Vagina (tissue), 2 donors: Measurements from ENCODE around the gene SLBP. TPM values are rescaled to one million over a fixed set of nuclear protein-coding genes. Genes with fewer than 3 reads are reported as not detected.

Source experiments
- DNase-seq, 2 donors: peaks; one replicate each; pipeline ENCODE4 v3.0.0-alpha.2; 2017; ENCODE audit errors: extremely low spot score in 2 of 2
- H3K27ac ChIP-seq: fragments of 200-600 bp; sonication (generic); one replicate; pipeline ENCODE4 v1.5.1; 2019
- H3K27me3 ChIP-seq: fragments of 200-600 bp; sonication (generic); one replicate; pipeline ENCODE4 v1.5.1; 2019
- H3K36me3 ChIP-seq, 2 donors: fragments of 200-600 bp; sonication (generic); one replicate each; pipeline ENCODE4 v1.5.1; 2017 to 2019
- H3K4me1 ChIP-seq: fragments of 200-600 bp; sonication (generic); one replicate; pipeline ENCODE4 v1.5.1; 2019
- H3K4me3 ChIP-seq, 2 donors: fragments of 200-600 bp; sonication (generic); 1 replicate in 1 of 2; 2 replicates in 1 of 2; pipeline ENCODE4 v1.5.1; 2016 to 2019
- H3K9me3 ChIP-seq: fragments of 200-600 bp; sonication (generic); one replicate; pipeline ENCODE4 v1.5.1; 2019
- POLR2A ChIP-seq, 2 donors: fragments of 450-650 bp; IDR thresholded peaks; one replicate each; pipeline ENCODE4 v1.6.1; 2017; ENCODE audit warnings: antibody characterized with exemption in 2 of 2, mild to moderate bottlenecking in 2 of 2, moderate library complexity in 2 of 2
- POLR2AphosphoS5 ChIP-seq, 2 donors: sonication (generic); formaldehyde crosslinking; IDR thresholded peaks; one replicate each; pipeline ENCODE4 v1.9.0; 2017; ENCODE audit warnings: antibody characterized with exemption in 2 of 2, mild to moderate bottlenecking in 2 of 2, low read depth in 1 of 2; ENCODE audit not compliant: insufficient read depth in 1 of 2
- intact Hi-C: fragments of 100-400 bp; cut with DNase I; formaldehyde crosslinking; loops from one replicate; pipeline ENCODE4 v1.15.1; 2023
- total RNA-seq: library from RNA; depleted of rRNA; stranded (reverse); fragments of >200 nt; gene quantifications from one replicate; pipeline ENCODE4 v1.2.3, GENCODE V29; 2016
- TF ChIP-seq, protein P1 (sequence below), 3 experiments: fragments of 450-650 bp in 2 of 3; fragments of 200-600 bp in 1 of 3; sonication (generic) in 1 of 3; IDR thresholded peaks; one replicate each; pipeline ENCODE4 v1.5.1; 2017 to 2019; ENCODE audit warnings: antibody characterized with exemption in 3 of 3, mild to moderate bottlenecking in 2 of 3, moderate library complexity in 2 of 3

SLBP gene
- total RNA-seq, 1 donor from 2014 or later = 49.6 TPM

- TF ChIP-seq, protein P1, sequence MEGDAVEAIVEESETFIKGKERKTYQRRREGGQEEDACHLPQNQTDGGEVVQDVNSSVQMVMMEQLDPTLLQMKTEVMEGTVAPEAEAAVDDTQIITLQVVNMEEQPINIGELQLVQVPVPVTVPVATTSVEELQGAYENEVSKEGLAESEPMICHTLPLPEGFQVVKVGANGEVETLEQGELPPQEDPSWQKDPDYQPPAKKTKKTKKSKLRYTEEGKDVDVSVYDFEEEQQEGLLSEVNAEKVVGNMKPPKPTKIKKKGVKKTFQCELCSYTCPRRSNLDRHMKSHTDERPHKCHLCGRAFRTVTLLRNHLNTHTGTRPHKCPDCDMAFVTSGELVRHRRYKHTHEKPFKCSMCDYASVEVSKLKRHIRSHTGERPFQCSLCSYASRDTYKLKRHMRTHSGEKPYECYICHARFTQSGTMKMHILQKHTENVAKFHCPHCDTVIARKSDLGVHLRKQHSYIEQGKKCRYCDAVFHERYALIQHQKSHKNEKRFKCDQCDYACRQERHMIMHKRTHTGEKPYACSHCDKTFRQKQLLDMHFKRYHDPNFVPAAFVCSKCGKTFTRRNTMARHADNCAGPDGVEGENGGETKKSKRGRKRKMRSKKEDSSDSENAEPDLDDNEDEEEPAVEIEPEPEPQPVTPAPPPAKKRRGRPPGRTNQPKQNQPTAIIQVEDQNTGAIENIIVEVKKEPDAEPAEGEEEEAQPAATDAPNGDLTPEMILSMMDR (IDR thresholded peaks at IDR 0.05) = no peak
- TF ChIP-seq POLR2A (IDR thresholded peaks at IDR 0.05) = no peak
- TF ChIP-seq POLR2AphosphoS5 (IDR thresholded peaks at IDR 0.05; ENCODE audit: insufficient read depth in 1 of 2, low read depth in 1 of 2) = no peak
- H3K9me3 ChIP-seq = no peaks in the 10 kb centered on the region
- DNase-seq = no peak
- no peaks in the 10 kb centered on the region for H3K27me3 ChIP-seq
- intact Hi-C loops = no loop called here
- H3K36me3 ChIP-seq = peaks cover 0 to 6% of the 10 kb centered on the region in 2 donors
- H3K4me1 ChIP-seq = peaks cover 4% of the 10 kb centered on the region
- no peak overlapping the region for H3K4me3 ChIP-seq
- no peak overlapping the region for H3K27ac ChIP-seq
These were observed 31.4 kb upstream of the SLBP start for GRCh38 chr4:1743551-1743950.

DNA sequence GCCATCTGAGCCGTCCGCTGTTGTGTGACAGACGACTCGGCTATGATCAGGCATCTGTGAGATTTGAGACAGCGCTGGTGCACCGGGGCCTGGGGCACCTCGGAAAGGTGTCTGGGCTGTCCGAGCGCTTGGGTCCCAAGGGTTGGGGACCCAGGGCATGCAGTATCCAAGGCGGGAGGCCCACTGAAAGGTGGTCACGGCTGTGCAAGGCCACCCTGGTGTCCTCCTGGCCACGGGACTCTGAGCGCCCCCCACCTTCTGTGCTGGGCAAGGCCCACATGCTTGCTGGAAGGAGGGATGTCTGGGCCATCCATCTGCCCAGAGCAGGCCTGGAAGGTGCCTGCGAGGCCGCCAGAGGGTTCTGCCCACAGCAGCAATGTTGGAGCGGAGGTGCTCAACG lies 29.1 kb upstream of the SLBP start:
- Histone ChIP-seq H3K27ac (no peak overlapping the region), H3K36me3 (peaks cover 0 to 21% of the 10 kb centered on the region in 2 donors), H3K4me3 (no peak overlapping the region), H3K27me3 (no peaks in the 10 kb centered on the region), H3K9me3 (peaks cover 7% of the 10 kb centered on the region), H3K4me1 (no peaks in the 10 kb centered on the region)
- no peak for DNase-seq
- no peak for TF ChIP-seq POLR2AphosphoS5 (IDR thresholded peaks at IDR 0.05; ENCODE audit: insufficient read depth in 1 of 2, low read depth in 1 of 2)
- intact Hi-C loops = no loop called here

GRCh38 chr4:1740021-1740545 lies 28.0 kb upstream of the SLBP start:
- Histone ChIP-seq H3K36me3 (peaks cover 0 to 21% of the 10 kb centered on the region in 2 donors), H3K27ac (no peak overlapping the region), H3K4me3 (no peak overlapping the region), H3K4me1 (no peaks in the 10 kb centered on the region), H3K9me3 (peaks cover 7% of the 10 kb centered on the region), H3K27me3 (no peaks in the 10 kb centered on the region)
- no peak for TF ChIP-seq POLR2AphosphoS5 (IDR thresholded peaks at IDR 0.05; ENCODE audit: insufficient read depth in 1 of 2, low read depth in 1 of 2)
- TF ChIP-seq, protein P1 (IDR thresholded peaks at IDR 0.05) = no peak
- TF ChIP-seq POLR2A (IDR thresholded peaks at IDR 0.05) = no peak
- intact Hi-C loops = no loop called here
- DNase-seq = no peak

DNA sequence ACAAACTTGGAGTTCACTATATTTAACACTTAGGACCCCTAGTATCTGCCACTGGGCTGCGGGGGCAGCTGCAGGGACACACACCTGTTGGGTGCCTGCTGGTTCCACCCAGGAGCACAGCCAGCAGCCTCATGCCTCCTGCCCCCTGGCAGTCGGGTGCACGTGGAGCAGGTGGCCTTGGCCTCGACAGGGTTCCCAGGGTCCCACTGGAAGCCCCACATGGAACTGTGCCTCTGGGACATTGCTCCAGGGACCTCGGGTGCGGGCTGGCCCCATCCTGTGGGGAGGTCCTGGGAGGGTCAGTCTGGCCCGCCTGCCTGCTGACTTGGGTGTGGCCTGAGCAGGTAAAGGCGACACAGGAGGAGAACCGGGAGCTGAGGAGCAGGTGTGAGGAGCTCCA lies 27.2 kb upstream of the SLBP start:
- H3K4me1 ChIP-seq = no peaks in the 10 kb centered on the region
- no peak overlapping the region for H3K27ac ChIP-seq
- peaks cover 7% of the 10 kb centered on the region for H3K9me3 ChIP-seq
- no peak for TF ChIP-seq POLR2A (IDR thresholded peaks at IDR 0.05)
- no peak for TF ChIP-seq POLR2AphosphoS5 (IDR thresholded peaks at IDR 0.05; ENCODE audit: insufficient read depth in 1 of 2, low read depth in 1 of 2)
- TF ChIP-seq, protein P1 (IDR thresholded peaks at IDR 0.05) = no peak
- no peaks in the 10 kb centered on the region for H3K27me3 ChIP-seq
- DNase-seq = no peak
- intact Hi-C loops = no loop called here
- H3K36me3 ChIP-seq = peaks cover 0 to 21% of the 10 kb centered on the region in 2 donors
- no peak overlapping the region for H3K4me3 ChIP-seq

DNA sequence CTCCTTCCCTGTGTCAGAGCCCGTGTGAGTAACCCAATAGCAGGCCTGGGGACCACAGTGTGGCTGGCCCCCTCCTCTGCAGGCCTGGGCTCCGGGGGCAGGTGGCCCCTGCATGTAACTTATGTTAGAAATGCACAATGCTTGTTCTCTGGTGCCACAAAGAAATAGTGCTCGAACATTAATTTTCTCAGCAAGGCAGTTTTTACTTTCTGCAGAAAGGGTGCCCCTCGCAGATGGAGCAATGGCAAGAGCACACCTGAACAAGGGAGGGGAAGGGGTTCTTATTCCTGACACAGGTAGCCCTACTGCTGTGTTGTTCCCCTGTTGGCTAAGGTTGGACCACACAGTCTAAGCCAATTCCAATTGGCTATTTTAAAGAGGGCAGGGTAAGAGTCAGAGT lies 26.3 kb upstream of the SLBP start:
- Histone ChIP-seq H3K4me3 (no peak overlapping the region), H3K9me3 (peaks cover 7% of the 10 kb centered on the region), H3K27ac (no peak overlapping the region), H3K36me3 (peaks cover 0 to 21% of the 10 kb centered on the region in 2 donors), H3K27me3 (no peaks in the 10 kb centered on the region), H3K4me1 (no peaks in the 10 kb centered on the region)
- intact Hi-C loops = no loop called here
- DNase-seq = no peak
- no peak for TF ChIP-seq POLR2A (IDR thresholded peaks at IDR 0.05)
- TF ChIP-seq, protein P1 (IDR thresholded peaks at IDR 0.05) = no peak
- no peak for TF ChIP-seq POLR2AphosphoS5 (IDR thresholded peaks at IDR 0.05; ENCODE audit: insufficient read depth in 1 of 2, low read depth in 1 of 2)
